Stimulated activated CD8-positive, alpha-beta memory T cell treated with anti-CD3 and anti-CD28 coated beads, Interleukin-7, amount 100 ng/mL, for 4 hours (primary cell): ENCODE measurements around the gene CACNG4.

Source experiments
- DNase-seq, 2 donors: peaks; one replicate each; pipeline ENCODE4 v3.0.0-alpha.2; 2020; ENCODE audit warnings: low read depth in 2 of 2

CACNG4 gene

GRCh38 chr17:66944351-66945146, 20.0 kb upstream of the CACNG4 start:
- DNase-seq: no peak

DNA sequence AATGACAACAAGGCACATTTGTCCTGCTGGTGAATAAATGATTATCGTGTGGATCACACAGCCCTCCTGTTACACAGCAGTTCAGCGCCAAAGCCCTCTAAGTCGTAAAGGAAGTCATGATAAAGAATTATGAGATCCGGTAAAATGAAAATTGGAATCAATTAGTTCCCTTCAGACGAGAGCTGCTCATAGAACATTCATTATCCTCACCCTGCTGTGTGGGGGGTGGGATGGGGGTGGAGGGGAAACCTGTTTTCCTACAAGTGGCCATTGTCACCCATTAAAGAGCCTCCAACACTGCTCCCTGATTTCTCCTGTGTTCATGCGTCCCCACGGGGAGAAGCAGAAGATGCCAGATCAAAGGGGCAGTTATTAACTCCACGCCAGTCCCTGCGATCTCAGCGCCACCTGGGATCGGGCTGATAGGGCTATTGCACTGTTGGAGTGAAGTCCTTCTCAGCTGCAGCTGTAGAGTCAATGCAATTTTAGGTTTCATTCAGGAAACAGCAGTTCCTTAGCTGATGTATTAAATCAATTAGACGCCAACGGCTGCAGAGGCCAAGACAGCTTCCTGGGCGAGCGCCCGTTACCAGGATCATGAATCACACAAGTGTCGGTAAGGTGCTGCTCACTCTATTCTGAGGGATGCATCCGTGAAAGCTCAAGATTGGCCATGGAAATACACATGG, 19.2 kb upstream of the CACNG4 start:
- no peak for DNase-seq

DNA sequence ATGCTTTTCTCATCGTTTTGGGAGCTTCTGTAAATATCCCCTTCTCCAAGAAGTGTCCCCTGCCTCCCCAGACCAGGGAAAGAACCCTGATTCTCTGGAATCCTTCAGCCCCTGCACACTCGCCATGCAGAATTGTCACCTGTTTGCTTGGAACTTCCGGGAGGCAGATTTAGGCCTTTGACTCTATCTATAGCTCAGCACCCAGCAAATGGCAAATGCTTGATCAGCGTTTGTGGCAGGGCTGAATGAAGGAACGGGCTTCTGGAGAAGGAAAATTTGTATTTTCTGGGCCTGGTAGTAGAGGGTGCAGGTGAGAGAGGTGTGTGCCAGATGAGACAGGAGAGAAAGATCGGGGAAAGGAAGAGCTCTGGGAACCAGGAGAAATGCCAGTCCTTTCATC, 18.3 kb upstream of the CACNG4 start:
- DNase-seq: no peak

DNA sequence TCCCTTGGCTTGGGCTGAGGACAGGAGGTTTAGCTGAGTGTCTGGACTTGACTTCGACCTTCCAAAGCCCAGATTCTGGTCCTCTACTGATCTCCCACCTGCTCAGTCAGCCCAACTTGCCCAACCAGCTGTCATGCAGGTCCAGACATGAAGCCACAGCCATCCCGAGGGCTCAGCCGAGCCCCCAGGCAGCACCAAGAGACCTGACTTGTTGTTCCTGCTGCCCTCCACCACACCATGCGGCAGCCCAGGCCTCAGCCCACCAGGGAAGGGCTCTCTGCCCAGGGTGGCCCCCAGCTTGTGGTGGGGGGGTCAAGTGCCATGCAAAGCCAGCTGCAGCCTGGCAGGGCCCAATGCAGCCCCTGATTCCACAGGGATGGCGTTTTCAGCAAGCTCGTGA, 17.2 kb upstream of the CACNG4 start:
- no peak for DNase-seq

DNA sequence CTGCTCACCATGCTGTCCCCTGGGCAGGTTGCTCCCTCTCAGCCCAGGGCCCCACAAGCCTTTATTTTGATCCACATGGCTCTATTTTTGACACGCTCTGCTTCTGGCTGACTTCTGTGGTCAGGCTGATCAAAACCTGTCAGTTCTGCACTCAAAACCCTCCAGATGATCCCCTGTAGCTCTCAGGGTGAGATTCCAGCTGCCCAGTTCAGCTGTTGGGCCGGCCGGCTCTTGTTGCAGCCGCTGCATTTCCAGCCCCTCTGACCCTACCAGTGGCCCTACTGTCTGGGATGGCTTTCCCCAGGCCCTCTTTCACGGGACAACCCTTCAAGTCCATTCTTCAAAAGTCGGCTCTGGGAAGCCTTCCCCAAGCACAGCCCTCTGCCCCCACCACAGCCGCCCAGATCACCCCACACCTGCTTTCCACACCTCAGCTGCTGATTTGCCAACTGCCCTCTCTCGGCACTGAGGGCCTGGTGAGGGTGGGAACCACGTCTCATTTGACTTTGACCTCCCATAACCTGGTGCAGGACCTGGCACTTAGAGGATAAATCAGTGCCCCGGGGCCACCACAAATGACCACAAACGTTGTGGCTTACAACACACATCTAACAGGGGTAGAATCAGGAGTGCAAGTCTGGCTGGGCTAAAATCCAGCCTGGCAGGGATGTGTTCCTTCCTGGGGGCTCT, 16.3 kb upstream of the CACNG4 start:
- no peak for DNase-seq

GRCh38 chr17:66949501-66949900, 15.0 kb upstream of the CACNG4 start:
- DNase-seq: no peak

DNA sequence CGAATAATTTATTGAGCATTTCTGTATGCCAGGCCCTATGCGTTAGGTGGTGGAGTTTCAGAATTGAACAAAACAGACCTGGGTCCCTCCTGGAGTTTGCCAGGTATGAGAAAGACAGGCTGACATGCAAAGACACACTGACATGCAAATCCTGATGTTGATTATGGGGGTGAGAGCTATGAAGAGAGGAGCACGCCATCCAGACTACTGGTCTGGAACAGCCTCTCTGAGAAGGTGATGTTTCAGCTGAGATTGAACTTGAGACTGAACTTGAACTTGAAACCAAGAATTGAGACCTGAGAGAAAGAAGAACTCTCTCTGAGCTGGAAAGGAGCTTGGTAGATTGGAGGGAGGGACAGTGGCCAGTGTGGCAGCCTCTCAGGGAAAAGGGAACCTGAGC, 14.2 kb upstream of the CACNG4 start:
- DNase-seq: no peak

GRCh38 chr17:66950886-66951604, 13.5 kb upstream of the CACNG4 start:
- no peak for DNase-seq

DNA sequence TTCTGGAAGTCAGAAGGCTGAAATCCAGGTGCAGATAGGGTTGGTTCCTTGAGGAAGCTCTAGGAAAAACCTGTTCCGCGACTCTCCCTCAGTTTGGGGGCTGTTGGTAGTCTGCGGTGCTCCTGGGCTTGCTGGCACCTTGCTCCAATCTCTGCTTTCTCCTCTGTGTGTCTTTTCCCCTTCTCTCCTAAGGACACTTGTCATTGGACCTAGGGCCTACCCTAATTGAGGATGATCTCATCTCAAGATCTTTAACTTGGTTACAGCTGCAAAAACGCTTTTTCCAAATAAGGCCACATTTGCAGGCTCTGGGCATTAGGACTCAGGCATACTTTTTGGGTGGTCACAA, 12.9 kb upstream of the CACNG4 start:
- DNase-seq: no peak

- no peak for DNase-seq
Observed at GRCh38 chr17:66952031-66952524, 12.4 kb upstream of the CACNG4 start.

DNA sequence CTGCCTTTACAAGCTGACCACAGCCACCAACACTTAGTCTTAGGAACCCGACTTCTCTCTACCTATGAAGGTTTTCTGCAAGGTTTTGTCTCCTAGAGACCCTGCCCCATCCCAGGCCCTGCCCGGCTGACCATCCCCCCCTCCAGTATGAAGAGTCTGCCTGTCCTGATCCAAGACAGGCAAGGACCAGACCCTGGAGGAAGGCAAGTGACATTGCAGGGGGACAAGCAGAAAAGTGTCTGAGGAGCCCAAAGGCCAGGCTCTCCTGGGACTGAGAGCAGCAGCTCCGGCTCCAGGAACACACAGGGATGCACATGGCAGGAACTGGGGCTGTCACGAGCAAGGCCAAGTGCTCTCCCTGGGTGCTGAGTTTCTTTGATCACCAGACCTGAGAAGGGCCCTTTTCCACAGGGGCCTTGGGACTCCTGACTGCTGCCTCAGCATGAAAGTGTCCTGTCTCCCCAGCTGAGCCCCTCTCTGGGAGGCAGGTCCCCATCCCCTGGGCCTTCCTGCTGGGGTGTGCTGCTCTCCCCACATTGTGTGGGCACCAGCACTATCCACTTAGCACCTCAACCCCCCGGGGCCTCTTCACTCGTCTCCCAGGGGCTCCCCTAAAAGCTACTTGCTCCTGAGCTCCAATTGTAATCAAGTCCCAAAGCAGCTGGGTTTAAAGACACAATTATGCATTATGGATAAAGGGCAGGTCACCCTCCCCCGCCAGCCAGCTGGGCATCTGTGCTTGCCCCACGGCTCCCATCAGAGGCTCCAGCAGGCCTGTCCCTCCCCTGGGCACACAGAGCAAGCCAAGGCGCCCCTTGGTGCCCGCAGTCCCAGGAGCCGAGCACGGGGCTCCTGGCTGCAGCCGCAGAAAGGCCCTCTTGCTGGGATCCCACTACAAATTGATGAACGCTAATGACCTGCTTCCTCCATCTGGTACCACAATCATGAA, 11.6 kb upstream of the CACNG4 start:
- DNase-seq: no peak

GRCh38 chr17:66953630-66954020, 10.9 kb upstream of the CACNG4 start:
- DNase-seq: no peak

DNA sequence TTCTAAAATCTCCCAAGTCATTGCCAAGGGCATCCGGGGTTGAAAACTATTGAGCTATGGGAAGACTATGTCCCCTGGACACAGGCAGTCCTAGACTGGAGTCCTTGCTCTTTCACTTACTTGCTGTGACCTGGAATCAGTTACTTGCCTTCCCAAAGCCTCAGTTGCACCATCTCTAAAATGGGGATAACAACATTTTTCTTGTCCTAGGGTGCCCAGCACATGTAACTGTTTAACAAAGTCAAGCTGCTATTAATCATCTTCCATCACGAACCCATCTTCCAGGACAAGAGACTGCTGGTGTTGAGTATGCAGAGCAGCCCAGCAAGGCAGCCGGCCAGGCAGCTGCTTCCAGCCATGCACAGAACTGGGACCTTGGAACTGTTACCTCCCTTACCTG, 9.9 kb upstream of the CACNG4 start:
- no peak for DNase-seq

- DNase-seq: no peak
Observed at GRCh38 chr17:66955821-66956220, 8.7 kb upstream of the CACNG4 start.

- no peak for DNase-seq
Observed at GRCh38 chr17:66956941-66957340, 7.6 kb upstream of the CACNG4 start.

- DNase-seq: no peak
Observed at GRCh38 chr17:66957343-66957742, 7.2 kb upstream of the CACNG4 start.

- no peak for DNase-seq
Observed at GRCh38 chr17:66957951-66958579, 6.4 kb upstream of the CACNG4 start.

DNA sequence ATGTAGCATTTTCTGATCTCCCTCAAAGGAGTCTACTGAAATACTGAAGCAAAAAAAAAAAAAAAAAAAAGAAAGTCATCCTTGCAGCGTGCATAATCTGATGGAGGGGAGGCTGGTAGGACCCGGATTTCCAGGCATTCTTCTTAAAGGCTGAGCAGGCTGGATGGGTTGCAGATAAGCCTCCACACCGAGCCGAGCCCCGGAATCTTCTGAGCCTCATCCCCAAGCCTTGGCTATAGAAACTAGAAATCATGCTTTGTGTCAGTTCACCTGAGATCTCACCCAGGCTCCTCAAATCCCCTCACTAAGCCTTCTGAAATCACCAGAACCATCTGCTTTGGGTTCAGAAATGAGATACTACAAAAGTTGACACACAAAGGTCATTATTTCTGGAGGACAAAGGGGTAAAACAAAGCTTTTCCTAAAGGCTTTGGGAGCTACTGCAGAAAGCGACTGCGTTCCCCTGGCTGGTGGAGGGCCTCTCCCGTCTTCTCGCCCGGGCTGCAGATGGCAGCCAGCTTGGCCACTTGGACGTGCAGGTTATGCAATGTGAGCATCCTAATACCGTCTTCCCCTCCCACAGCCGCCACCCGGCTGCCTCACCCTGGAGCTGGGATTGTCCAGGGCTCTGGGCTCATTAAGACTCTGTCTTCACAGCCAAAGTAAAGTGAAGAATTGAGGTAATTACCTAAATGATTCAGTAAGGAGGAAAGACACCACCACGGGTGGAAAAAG, 4.7 kb upstream of the CACNG4 start:
- no peak for DNase-seq

DNA sequence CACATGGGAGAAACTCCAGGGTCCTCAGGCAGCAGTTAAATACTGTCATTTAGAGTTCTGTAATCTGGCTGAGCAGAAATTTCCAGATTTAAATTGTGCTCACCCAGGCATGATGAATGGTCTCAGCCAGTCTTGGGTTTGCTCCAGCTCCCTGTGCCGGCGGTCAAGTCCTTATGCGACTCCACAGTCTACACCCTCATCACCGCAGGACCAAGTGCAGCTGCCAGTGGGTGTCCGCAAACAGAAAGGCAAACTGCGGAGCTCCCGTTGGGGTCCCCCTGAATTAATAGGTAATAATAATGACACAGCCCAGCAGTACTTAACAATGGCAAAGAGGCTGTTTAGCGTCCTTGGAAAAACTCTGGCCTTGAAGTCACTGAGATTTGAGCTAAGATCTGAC, 3.9 kb upstream of the CACNG4 start:
- DNase-seq: no peak

DNA sequence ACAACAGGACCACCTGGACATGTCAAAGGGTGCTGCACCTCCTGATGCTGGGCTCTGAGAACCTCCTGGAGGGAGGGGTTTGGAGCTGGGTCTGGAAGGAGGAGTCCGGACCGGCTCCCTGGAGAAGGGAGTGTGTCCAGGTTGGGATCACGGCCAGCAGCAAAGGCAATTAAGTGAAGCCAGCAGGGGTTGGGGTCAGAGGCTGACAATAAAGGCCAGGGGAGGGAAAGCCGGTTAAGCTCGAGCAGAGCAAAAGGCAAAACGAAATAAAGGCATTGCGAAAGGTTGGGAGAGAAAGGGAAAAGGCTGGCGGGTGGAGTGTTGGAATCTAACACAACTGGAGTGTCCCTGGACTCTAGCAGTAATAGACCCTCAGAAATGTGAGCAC, 992 bp upstream of the CACNG4 start:
- no peak for DNase-seq
